Neural progenitor cell (in vitro differentiated cells): ENCODE results near the gene NBEAL2. TPM values are rescaled to one million over a fixed set of nuclear protein-coding genes. Genes with fewer than 3 reads are reported as not detected.

Experiments used
- DNase-seq: peaks from one replicate; pipeline ENCODE4 v3.0.0-alpha.2; 2016; ENCODE audit warnings: low spot score
- H2AFZ ChIP-seq: fragments of 200-600 bp; sonication (generic); replicated peaks from 2 replicates; pipeline ENCODE4 v1.6.1; 2016; ENCODE audit warnings: antibody characterized with exemption
- H3F3A ChIP-seq: fragments of 200-600 bp; sonication (generic); 2 replicates; pipeline ENCODE4 v1.6.1; 2016; ENCODE audit warnings: antibody characterized with exemption, low read depth
- H3K27ac ChIP-seq: fragments of 200-600 bp; sonication (generic); 2 replicates; pipeline ENCODE4 v1.5.1; 2016; ENCODE audit warnings: mild to moderate bottlenecking
- H3K27me3 ChIP-seq: fragments of 200-600 bp; sonication (generic); 2 replicates; pipeline ENCODE4 v1.6.1; 2016; ENCODE audit warnings: mild to moderate bottlenecking, moderate library complexity
- H3K36me3 ChIP-seq: fragments of 200-600 bp; sonication (generic); 2 replicates; pipeline ENCODE4 v1.5.1; 2016
- H3K4me1 ChIP-seq: fragments of 200-600 bp; sonication (generic); 2 replicates; pipeline ENCODE4 v1.6.1; 2016; ENCODE audit warnings: mixed run types
- H3K4me2 ChIP-seq: fragments of 200-600 bp; sonication (generic); 2 replicates; pipeline ENCODE4 v1.6.1; 2016
- H3K4me3 ChIP-seq: fragments of 200-600 bp; sonication (generic); 2 replicates; pipeline ENCODE4 v1.5.1; 2016
- H3K79me2 ChIP-seq: fragments of 200-600 bp; sonication (generic); 2 replicates; pipeline ENCODE4 v1.6.1; 2016; ENCODE audit warnings: low read depth
- H3K9ac ChIP-seq: fragments of 200-600 bp; sonication (generic); 2 replicates; pipeline ENCODE4 v1.6.1; 2016
- H3K9me3 ChIP-seq: fragments of 200-600 bp; sonication (generic); 2 replicates; pipeline ENCODE4 v1.5.1; 2016; ENCODE audit warnings: low read depth
- H4K20me1 ChIP-seq: fragments of 200-600 bp; sonication (generic); 2 replicates; pipeline ENCODE4 v1.6.1; 2016; ENCODE audit warnings: low read depth
- H3K27ac Mint-ChIP-seq: 3 replicates; pipeline ENCODE4 v1.8.0; 2021; ENCODE audit warnings: mixed read lengths
- H3K27me3 Mint-ChIP-seq: 2 replicates; pipeline ENCODE4 v1.8.0; 2022; ENCODE audit warnings: low read depth, mild to moderate bottlenecking, inconsistent platforms, moderate library complexity, mixed read lengths; ENCODE audit not compliant: insufficient read depth
- H3K36me3 Mint-ChIP-seq: 3 replicates; pipeline ENCODE4 v1.8.0; 2021; ENCODE audit warnings: mixed read lengths
- H3K4me1 Mint-ChIP-seq: 3 replicates; pipeline ENCODE4 v1.8.0; 2021; ENCODE audit warnings: mixed read lengths
- H3K4me3 Mint-ChIP-seq: 3 replicates; pipeline ENCODE4 v1.8.0; 2021; ENCODE audit warnings: mild to moderate bottlenecking, moderate library complexity, mixed read lengths
- H3K9me3 Mint-ChIP-seq: 3 replicates; pipeline ENCODE4 v1.8.0; 2020; ENCODE audit warnings: mixed read lengths
- CTCF ChIP-seq: fragments of 200-600 bp; sonication (generic); IDR thresholded peaks from 2 replicates; pipeline ENCODE4 v1.5.1; 2017; ENCODE audit warnings: antibody characterized with exemption, mild to moderate bottlenecking
- EZH2 ChIP-seq: fragments of 200-600 bp; sonication (generic); IDR thresholded peaks from 2 replicates; pipeline ENCODE4 v1.6.1; 2017; ENCODE audit warnings: antibody characterized with exemption, mild to moderate bottlenecking, moderate library complexity
- EZH2phosphoT487 ChIP-seq: fragments of 200-600 bp; sonication (generic); IDR thresholded peaks from 2 replicates; pipeline ENCODE4 v1.6.1; 2017; ENCODE audit warnings: antibody characterized with exemption
- total RNA-seq: library from RNA; depleted of rRNA; stranded (reverse); fragments of >200 nt; gene quantifications from 2 replicates; pipeline ENCODE4 v1.2.3, GENCODE V29; 2015; ENCODE audit warnings: low replicate concordance

NBEAL2 gene
- total RNA-seq, 1 donor from 2014 or later, result 6.3 TPM

- Histone ChIP-seq H3K4me1 (peaks cover 7% of the 10 kb centered on the region), H3K9me3 (no peaks in the 10 kb centered on the region), H3K79me2 (peaks cover 63% of the 10 kb centered on the region), H4K20me1 (peaks cover 64% of the 10 kb centered on the region), H3K4me3 (no peak overlapping the region), H3K9ac (no peak overlapping the region), H3K4me2 (no peak overlapping the region), H3K27ac (no peak overlapping the region), H2AFZ (no peak overlapping the region), H3K27me3 (no peaks in the 10 kb centered on the region), H3K36me3 (no peaks in the 10 kb centered on the region), H3F3A (no peaks in the 10 kb centered on the region)
- Mint-ChIP-seq H3K4me1 (peaks cover 27% of the 10 kb centered on the region), H3K27me3 (no peaks in the 10 kb centered on the region), H3K27ac (no peak overlapping the region), H3K36me3 (peaks cover 22% of the 10 kb centered on the region), H3K9me3 (no peaks in the 10 kb centered on the region), H3K4me3 (no peak overlapping the region)
- no peak for DNase-seq
- TF ChIP-seq EZH2 (no peak), EZH2phosphoT487 (no peak), CTCF (no peak)
Observed at GRCh38 chr3:46933261-46933660, 46.2 kb upstream of the NBEAL2 start.

GRCh38 chr3:46934072-46934471 lies 45.4 kb upstream of the NBEAL2 start:
- peaks cover 58% of the 10 kb centered on the region for H3K79me2 ChIP-seq
- no peak overlapping the region for H3K9ac ChIP-seq
- Mint-ChIP-seq H3K9me3 (no peaks in the 10 kb centered on the region), H3K27me3 (no peaks in the 10 kb centered on the region), H3K4me1 (peaks cover 27% of the 10 kb centered on the region), H3K4me3 (no peak overlapping the region), H3K36me3 (peaks cover 20% of the 10 kb centered on the region), H3K27ac (no peak overlapping the region)
- TF ChIP-seq CTCF (no peak), EZH2phosphoT487 (no peak), EZH2 (no peak)
- no peak for DNase-seq
- no peaks in the 10 kb centered on the region for H3K36me3 ChIP-seq
- H4K20me1 ChIP-seq, result peaks cover 61% of the 10 kb centered on the region
- no peaks in the 10 kb centered on the region for H3K27me3 ChIP-seq
- H3K9me3 ChIP-seq, result no peaks in the 10 kb centered on the region
- no peak overlapping the region for H3K4me2 ChIP-seq
- H3K4me3 ChIP-seq, result no peak overlapping the region
- H3K4me1 ChIP-seq, result peaks cover 7% of the 10 kb centered on the region
- no peak overlapping the region for H3K27ac ChIP-seq
- no peak overlapping the region for H2AFZ ChIP-seq
- H3F3A ChIP-seq, result no peaks in the 10 kb centered on the region

- no peaks in the 10 kb centered on the region for H3K36me3 ChIP-seq
- H3K79me2 ChIP-seq, result peaks cover 56% of the 10 kb centered on the region
- H3K9me3 Mint-ChIP-seq, result no peaks in the 10 kb centered on the region
- no peak overlapping the region for H3K4me3 ChIP-seq
- H3F3A ChIP-seq, result no peaks in the 10 kb centered on the region
- H3K9me3 ChIP-seq, result no peaks in the 10 kb centered on the region
- peaks cover 27% of the 10 kb centered on the region for H3K4me1 Mint-ChIP-seq
- H3K36me3 Mint-ChIP-seq, result peaks cover 21% of the 10 kb centered on the region
- no peak for TF ChIP-seq EZH2
- TF ChIP-seq EZH2phosphoT487, result no peak
- no peak for TF ChIP-seq CTCF
- H3K27ac ChIP-seq, result no peak overlapping the region
- no peak overlapping the region for H3K27ac Mint-ChIP-seq
- H3K27me3 ChIP-seq, result no peaks in the 10 kb centered on the region
- no peak overlapping the region for H3K4me3 Mint-ChIP-seq
- H2AFZ ChIP-seq, result no peak overlapping the region
- H3K4me2 ChIP-seq, result no peak overlapping the region
- no peak for DNase-seq
- peaks cover 64% of the 10 kb centered on the region for H4K20me1 ChIP-seq
- no peaks in the 10 kb centered on the region for H3K27me3 Mint-ChIP-seq
- H3K9ac ChIP-seq, result no peak overlapping the region
- H3K4me1 ChIP-seq, result peaks cover 7% of the 10 kb centered on the region
Observed at GRCh38 chr3:46934498-46935167, 44.8 kb upstream of the NBEAL2 start.
